Hematopoietic multipotent progenitor cell treated with erythropoietin and hydrocortisone succinate and interleukin-3 and kit ligand, for 17 days (in vitro differentiated cells): ENCODE data around the gene VPS26A.

Experiments used
- DNase-seq: peaks from one replicate; pipeline ENCODE4 v3.0.0-alpha.2; 2015; ENCODE audit warnings: low spot score

VPS26A gene

DNA sequence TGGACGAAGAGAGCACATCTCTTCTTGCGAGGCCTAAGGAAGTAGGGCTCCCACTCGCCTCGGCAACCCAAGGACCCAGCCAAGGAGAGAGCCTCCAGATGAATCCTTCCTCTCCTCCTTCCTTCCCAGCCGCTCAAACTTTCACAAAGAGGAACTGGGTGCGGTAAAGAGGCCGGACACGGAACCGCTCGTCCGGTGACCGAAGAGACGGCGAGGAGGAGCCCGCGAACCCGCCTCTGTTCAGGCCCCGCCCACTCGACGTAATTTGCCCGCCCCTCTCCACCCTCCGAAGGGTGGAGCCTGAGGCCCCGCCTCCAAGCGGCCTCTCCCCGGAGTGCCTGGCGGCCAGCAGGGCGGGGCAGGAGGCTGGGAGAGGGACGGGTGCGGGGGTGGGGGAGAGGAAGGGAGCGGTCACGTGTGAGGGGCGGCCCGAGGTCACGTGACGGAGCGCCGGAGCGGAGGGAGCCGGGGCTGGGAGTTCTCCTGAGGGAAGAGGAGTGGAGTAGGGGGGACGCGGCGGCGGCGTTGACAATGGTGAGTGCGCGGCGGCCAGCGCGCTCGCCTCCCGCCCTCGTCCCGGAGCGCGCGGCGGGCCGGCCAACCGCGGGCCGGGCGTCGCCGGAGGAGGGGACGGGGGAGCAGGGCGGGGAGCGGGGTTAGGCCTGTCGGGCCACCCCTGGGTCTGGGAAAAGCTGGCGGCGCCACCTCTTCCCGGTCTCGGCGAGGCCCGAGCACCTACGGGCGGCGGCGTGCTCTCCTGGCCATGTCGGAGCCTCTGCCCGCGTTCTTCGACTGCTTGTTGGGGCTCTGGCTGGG, at the start of gene VPS26A:
TSS of gene VPS26A (plus strand) at position 432 of the 816 bp plus-strand sequence. CDS start at position 532, 100 bp downstream.
- peak; percentile 99 for DNase-seq

DNA sequence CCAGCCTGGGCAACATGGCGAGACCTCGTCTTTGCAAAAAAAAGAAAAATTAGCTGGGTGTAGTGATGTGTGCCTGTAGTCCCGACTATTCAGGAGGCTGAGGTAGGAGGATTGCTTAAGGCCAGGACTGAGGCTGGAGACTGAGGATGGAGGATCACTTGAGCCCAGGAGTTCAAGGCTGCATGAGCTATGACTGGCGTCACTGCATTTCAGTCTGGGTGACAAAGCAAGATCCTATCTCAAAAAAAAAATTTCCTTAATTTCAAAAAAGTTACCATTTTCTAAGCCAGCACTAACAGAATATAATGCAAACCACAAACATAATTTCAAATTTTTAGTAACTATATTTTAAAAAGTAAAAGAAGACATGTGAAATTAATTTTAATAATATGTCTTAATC, 49.4 kb upstream of the VPS26A start:
- no peak for DNase-seq

DNA sequence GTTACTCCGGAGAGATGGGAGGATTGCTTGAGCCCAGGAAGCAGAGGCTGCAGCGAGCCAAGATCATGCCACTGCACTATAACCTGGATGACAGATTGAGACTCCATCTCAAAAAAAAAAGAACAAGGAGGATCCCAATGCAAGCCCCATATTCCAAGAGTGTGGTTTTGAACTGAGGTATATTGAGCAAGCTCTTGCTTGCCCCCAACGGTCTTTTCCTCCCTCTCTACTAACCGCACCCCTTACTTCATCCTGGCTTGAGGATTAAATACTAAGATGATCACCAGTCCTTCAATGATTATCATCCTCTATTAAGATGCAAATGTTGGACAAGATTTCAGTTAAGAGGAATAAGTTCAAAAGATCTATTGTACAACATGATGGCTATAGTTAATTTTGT, 48.5 kb upstream of the VPS26A start:
- no peak for DNase-seq

DNA sequence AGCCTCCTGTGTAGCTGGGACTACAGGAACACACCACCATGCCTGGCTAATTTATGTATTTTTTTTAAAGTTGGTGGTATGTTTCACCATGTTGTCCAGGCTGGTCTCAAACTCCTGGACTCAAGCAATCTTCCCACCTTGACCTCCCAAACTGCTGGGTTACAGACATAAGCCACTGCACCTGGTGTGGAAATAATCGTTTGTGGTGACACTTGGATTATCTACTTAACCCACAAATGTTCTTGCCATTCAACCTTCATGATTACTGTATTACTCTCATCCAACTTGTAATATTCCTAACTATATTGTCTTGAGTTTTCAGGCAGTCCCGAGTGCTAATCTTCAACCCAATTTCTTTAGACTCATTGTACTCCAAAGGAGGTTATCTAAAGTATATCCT, 45.7 kb upstream of the VPS26A start:
- DNase-seq, result no peak

DNA sequence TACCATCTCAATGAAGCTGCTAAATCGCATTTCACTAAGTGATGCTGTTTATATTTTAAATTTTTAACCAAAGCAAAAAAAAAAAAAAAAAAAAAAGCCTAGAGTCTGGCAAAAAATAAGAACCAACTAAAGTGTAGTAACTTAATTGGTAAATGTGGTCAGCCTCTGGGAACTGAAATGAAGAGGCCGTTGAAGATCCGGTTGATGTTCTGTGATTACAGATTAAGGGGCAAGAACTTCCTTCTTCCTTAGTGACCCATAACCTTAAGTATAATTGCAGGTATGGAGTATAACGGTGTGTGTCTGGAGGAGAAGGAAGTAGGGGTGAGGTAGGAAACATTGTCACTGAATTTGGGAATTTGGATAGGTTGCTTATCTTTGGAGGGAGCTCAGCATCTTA, 43.8 kb upstream of the VPS26A start:
- no peak for DNase-seq

DNA sequence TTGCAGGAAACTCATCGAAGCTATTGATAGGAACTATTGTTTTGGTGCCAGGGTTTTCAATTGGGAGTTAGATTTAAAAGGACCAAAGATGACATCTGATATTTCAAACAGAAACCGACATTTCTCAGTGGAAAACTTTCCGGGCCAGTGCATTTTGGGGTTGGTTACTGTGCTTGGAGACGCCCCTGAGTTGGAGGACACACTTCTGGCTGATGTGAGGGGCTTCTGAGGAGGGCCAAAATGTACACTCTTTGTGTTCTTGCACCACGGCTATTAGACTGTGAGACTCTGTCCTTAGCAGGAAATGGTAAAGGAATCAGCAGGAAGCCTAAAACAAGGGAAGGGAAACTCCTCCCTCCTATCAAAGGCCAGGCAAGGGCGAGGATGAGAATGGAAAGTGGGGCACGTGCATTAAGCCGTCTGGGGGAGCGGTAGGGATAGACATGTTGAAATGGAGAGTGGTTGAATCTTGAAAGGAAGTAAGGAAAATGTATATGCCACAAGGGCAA, 37.9 kb upstream of the VPS26A start:
- DNase-seq, result no peak

DNA sequence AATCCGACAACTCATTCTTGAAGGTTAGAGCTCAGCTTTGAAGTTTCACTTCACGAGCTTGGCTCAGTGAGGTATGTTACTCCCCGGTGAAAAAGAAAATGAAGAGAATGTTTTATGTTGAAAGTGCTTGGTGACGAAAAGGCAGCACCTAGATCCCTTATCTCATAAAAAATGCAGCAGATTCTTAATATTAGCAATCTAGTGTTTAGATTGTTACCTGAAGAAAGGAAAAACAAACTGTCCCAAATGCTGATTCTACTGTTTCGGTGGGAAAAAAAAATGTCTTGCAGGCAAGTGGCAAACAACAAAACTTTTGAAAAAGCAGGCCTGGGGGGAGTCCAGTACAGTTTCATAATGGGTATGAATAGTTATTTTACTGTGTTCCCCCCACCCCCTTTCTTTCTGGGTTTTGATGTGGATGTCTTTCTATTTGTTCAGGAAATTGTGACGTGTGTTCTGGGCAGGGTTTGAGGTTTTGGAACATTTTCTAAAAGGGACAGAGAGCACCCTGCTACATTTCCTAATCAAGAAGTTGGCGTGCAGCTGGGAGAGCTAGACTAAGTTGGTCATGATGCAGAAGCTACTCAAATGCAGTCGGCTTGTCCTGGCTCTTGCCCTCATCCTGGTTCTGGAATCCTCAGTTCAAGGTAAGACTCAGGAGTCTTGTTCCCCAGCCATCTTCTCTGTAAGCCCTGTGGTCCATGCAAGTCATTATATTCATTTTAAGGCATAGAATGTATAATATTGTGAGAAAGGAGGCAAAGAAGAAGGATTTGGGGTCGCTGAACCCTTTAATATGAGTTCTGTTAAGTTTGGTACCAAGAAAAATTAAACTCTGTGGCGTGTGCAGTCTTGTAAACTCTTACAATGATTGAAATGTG, 36.1 kb upstream of the VPS26A start, which contains the start of gene SRGN:
TSS of gene SRGN (plus strand) at position 514 of the 881 bp plus-strand sequence. CDS start at position 569, 55 bp downstream.
- peak; percentile 61 for DNase-seq

DNA sequence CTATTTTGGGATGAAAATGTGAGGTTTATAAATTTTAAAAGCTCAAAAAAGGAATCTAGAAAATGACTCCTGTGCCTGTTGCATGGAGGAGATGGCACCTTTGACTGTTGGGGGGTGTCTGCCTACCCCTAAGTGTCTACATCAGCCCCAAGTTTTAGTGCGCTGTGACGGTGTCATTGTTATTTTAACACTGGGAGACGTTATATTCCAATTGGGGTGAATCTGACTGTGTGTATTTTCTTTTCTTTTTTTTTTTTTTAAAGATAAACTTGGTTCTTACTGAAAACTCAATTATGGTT, 35.6 kb upstream of the VPS26A start:
- DNase-seq, result no peak

DNA sequence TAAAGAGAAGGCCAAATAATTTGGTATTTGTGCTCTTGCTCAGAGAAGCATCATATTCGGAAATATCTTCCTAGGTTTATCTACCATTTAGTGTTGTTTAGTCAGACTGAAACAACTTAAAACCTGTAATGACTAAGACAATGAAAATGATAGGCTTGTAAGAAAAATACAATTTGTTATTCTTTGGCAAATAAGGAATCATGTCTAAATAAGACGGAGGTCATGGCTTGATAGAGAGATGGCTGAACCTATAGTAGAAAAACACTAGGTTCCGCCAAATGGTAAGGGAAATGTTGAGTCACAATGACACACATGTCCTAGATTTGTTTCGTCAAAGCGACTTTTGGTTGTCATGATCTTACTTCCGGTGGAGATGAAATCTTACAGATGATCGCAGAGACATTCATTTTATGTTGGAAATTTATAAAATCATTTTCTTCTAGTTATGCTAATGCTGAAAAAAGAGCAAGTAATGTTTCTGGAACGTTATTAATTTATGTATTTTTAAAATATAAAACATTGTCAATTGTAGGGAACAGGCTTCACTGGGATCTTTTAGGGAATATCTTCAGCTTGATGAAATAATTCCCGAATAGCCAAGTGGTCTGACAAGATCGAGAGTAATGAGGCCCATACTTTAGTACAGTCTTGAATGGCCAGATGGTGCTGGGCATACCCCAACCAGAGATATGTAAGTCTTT, 35.0 kb upstream of the VPS26A start:
- DNase-seq, result peak; percentile 79

DNA sequence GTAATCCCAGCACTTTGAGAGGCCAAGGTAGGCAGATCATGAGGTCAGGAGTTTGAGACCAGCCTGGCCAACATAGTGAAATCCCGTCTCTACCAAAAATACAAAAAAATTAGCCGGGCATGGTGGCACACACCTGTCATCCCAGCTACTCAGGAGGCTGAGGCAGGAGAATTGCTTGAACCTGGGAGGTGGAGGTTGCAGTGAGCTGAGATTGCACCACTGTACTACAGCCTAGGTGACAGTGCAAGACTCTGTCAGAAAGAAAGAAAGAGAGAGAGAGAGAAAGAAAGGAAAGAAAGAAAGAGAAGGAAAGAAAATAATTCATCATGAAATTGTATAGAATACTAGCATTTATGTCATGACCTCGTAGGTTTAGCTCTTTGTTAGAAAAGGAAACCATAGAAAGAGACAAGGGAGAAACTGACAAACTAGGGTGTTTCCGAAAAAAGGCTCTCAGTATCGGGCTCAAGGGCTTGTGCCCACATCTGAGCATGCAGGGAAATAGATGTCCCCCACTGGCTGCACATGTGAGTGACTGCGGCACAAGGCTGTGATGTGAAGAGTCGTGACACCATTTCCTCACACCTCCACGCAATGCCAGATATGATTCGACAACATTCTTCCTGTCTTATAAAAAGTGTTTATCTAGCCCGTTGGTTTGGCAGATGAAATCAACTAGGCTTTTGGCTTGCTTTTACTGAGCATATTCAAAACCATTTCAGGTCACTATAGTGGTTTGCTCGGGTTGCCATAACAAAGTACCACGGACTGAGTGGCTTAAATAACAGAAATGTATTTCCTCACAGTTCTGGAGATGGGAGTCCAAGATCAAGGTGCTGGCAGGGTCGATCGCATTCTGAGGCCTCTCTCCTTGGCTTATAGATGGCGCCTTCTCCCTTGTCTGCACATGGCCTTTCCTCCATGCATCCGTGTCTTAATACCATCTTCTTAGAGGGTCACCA, 34.1 kb upstream of the VPS26A start:
- DNase-seq, result peak; percentile 53

DNA sequence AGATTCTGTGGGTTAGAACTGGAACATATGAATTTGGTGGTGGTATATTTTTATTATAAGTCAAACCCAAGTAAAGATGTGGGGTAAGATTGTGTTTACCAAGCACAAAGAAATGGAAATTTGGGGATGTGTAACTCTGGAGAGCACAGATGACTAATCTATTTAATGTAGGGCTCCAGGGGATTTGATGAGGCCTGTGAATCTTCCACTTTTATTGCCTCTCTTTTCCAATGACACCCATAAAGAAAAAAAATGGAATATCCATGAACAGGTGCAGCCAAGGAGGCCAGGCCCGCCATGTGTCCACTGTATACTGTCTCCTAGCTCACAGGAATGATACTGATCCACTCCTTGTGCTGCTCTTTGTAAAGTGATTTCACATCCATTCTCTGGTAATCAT, 33.3 kb upstream of the VPS26A start:
- peak; percentile 17 for DNase-seq

DNA sequence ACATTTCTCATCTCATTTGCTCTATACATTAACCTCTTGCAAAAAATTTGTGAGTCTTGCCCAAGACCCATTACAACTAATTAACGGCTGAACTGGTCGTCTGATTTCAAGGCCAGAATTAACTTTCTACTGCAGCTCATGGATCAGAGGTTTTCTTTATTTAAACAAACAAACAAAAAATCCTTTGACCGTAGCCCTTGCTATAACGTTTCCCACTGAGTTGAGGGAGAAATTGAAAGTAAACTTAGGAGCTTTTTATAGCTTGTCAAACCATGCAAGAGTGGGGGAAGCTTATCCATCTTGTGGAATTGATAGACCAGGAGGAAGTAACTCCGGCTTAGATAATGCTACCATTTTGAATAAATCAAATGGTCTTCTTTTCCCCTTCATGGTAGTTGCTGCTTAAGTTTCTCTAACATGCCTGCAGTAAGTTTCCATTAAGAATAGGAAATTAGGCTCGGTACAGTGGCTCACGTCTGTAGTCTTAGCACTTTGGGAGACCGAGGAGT, 32.8 kb upstream of the VPS26A start:
- DNase-seq, result no peak

DNA sequence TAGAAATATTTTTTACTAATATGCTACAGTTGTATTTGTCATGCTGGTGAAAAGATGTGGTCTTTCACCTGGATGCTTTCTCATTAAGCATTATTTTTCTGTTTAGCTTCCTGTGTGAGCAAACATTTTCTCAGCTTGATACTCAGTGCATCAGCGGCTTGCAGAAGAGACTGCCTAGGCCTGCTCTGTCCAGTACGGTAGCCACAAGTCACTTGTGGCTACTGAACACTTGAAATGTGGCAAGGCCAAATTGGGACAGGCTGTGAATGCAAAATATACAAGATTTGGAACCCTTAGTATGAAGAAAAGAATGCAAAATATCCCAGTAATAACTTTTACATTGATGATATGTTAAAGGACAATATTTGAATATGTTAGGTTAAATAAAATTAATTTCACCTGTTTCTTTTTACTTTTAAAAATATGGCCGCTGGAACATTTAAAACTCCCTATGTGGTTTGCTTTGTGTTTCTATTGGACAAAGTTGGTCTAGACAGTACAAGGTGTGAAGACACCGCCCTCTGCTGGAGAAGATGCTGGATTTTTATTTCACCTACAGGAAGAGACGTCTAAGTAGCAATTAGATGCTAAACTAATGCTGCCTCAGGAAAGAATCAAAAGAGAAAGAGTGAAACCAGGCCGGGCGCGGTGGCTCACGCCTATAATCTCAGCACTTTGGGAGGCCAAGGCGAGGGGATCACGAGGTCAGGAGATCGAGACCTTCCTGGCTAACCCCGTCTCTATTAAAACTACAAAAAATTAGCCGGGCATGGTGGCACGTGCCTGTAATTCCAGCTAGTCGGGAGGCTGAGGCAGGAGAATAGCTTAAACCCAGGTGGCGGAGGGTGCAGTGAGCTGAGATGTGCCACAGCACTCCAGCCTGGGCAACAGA, 30.8 kb upstream of the VPS26A start:
- DNase-seq, result peak; percentile 89

DNA sequence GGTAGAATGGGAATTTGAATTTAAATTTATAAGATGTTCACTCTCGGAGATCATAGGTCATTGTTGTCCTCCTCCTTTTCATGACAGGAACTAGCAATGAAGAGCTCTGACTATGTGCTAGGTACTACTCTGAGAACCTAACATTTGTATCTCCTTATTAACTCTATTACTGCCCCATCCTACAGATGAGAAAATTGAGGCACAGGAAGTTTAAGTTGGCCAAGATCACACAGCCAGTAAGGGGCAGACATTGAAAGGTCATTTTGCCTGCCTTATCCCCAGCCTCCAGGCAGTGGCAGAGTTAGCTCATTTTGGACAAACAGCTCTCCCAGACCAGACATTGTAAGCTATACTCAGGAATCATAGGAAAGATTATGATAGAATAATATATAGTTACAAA, 30.0 kb upstream of the VPS26A start:
- DNase-seq, result peak; percentile 17

DNA sequence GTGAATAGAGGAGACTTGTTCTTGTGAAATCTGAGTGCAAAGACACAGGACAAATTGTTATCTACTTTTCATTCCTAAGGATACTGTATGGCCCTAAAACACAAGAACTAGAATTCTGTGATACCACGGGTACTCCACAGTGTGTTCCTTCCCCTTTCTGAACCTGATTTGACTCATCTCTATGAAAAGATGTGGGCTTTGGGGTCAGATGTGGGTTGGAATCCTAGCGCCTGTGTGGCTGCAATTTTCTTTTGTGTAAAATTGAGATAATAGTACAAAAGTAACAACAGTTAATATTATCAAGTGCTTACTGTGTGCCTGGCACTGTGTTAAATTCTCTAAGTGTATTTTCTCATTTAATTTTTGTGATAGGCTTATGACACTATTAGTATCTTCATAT, 27.9 kb upstream of the VPS26A start:
- DNase-seq, result no peak

DNA sequence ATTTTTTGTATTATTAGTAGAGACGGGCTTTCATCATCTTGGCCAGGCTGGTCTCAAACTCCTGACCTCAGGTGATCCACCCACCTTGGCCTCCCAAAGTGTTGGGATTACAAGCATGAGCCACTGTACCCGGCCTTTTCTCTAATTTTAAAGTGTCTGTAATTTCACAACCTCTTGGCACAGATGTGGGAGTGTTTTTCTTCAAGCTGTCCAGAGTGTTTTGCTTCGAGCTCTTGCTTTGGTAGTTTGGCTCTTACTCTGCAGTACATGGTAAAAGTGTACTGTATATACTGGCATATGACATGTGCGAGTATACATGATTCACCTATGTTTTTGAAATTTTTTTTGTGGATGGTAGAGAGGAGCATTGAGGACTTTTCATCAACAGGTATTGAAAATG, 26.2 kb upstream of the VPS26A start:
- no peak for DNase-seq

DNA sequence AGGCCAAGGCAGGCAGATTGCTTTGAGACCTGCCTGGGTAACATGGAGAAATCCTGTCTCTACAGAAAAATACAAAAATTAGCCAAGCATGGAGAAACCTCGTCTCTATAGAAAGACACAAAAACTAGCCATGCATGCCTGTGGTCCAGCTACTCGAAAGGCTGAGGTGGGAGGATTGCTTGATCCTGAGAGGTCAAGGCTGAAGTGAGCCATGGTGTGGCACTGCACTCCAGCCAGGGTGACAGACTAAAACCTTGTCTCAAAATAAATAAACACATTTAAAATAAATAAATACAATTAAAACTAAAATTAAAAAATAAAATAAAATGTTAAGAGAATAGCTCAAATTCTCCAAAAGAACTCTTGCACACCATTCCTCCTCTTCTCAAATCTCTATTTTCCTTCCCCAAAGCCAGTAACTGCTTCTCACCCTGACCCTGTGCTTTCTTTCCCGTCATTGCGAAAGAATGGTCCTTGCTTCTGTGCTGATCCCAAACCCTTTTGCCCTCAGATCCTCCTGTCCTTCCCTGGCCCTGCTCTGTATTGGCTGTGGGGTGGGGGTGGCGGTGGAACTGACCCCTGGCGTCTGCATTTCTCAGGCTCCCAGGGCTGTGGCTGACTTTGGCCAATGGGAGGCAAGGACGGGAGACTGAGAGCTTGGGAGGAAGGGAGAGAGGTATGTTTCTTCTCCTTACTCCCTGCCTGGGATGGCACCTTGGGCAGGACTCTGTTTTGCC, 23.7 kb upstream of the VPS26A start:
- DNase-seq, result no peak

DNA sequence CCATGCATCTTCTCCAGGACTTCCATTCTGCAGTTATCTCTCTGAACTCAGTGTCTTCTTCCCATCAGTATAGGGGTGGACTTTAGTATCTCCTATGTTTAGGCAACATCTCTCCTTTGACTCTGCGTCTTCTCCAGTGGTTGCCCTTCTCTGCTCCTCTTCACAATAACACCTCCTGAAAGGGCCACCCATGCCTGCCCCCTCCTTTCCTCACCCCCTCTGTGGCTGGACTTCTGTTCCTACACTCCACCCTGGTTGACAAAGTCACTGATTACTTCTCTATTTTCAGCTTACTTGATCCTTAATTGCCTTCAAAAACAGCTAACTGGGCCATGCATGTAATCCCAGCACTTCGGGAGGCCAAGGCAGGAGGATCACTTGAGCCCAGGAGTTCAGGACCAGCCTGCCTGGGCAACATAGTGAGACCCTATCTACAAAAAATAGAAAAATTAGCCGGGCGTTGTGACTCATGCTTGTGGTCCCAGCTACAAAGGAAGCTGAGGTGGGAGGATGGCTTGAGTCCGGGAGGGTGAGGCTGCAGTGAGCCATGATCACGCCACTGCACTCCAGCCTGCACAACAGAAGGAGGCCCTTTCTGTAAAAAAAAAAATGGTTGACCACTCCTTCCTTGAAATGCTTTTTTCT, 22.4 kb upstream of the VPS26A start:
- DNase-seq, result no peak

DNA sequence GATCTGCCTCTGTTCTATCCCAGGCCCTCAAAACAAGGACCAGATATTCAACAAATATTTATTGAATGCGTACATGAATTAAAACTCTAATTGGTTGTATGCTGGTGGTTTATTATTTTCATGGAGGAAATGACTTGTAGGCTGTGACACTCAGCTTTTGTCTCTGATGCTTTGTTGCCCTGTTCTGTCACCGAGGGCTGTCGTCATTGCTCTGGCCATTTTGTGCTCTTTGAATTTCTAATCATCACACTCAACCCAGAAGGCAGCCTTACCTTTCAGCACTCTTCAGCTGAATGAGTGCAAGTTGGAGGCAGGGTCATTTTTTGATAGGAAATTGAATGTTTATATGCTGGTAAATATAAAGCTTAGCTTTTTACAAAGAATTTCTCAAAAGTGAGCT, 21.5 kb upstream of the VPS26A start:
- DNase-seq, result no peak
